HG03520 (cell line): ENCODE measurements around the gene KLC4.
"Not testable (repeated sequence)": the region's sequence is repeated elsewhere in the genome, so short reads cannot be mapped to it uniquely, and the experiment has no call there.

ENCODE experiments used
- ATAC-seq: cut with Tn5 transposase; IDR thresholded peaks from one replicate; pipeline ENCODE4 v1.9.1; 2021; ENCODE audit warnings: mild to moderate bottlenecking, moderate library complexity; ENCODE audit not compliant: unreplicated experiment

The KLC4 gene

DNA sequence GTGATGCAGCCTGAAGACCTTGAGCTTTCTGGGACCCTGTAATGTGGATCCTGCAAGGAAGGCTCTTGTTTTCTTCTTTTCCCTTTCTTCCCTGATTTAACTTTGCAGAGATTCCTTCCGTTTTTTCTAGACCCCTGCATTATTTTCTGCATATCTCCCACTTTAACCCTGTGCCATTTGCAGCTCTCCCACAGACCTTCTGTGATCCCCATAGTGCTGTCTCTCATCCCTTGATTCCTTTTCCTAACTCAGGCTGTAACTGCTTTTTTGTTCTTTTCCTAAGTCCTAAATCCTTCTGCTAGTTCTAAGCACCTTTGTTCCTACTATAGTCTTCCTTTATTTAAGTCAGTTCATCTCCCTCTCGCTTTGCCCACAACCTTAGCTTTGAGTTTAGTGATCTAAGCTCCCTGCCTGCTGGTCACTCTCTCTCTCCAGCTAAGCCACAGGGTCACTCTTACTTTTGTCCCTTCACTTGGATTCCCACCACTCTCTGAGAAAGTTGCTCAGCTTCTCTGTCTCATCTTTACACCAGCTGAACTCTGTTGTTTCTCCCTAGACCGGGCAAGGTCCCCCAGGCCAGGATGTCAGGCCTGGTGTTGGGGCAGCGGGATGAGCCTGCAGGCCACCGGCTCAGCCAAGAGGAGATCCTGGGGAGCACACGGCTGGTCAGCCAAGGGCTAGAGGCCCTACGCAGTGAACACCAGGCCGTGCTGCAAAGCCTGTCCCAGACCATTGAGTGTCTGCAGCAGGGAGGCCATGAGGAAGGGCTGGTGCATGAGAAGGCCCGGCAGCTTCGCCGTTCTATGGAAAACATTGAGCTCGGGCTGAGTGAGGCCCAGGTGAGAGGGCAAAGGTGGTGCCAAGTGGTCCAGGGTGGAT, 1.6 kb downstream of the KLC4 start:
- ATAC-seq, result no peak

DNA sequence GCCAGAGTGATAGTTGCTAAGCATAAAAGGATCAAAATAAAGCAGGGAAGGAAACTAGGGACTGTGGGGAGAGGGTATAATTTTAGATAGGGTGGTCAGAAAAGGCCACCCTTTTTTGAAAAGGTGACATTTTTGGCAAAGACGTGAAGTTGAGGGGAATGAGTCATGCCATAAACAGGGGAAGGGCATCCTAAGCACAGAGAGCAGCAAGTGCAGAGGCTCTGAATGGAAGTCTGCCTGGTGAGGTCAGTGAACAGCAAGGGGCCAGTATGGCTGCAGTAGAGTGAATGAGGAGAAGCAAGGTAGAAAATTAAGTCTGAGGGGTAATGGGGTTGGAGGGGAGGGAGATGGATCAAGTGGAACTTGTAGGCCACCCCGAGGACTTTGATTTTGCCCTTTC, 2.4 kb downstream of the KLC4 start:
- ATAC-seq, result no peak

DNA sequence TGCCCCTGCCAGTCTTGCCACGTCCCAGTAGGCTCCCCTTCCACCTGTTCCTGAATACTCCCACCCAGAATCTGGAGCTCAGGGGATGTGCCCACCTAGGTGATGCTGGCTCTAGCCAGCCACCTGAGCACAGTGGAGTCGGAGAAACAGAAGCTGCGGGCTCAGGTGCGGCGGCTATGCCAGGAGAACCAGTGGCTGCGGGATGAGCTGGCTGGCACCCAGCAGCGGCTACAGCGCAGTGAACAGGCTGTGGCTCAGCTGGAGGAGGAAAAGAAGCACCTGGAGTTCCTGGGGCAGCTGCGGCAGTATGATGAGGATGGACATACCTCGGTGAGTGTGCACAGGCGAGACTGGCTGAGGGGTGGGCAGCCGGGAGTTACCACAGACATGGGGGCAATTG, 3.4 kb downstream of the KLC4 start:
- no peak for ATAC-seq

DNA sequence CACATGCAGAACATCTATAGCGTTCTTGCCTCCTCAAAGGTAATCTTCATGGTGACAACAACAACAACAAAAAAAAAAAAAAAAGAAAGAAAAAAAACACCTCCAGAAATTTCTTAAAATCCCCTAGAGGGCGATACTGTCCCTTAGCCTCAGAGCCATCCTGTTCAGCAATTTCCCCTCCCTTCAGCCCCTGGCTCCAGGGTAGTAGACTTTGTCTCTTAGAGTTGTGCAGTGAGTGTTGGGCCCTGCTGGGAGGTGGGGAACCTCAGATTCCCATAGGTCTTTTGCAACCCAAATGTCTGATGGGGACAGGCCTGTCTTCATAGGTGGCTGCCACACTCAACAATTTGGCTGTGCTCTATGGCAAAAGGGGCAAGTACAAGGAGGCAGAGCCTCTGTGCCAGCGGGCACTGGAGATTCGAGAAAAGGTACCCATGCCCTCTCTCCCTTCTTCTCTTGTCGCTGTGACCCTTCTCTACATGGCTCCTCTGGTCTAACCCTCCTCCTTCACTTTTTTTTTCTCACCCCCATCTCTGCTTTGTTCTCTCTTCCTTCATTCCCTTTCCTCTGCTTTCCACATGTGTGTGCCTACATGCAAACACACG, 10.7 kb downstream of the KLC4 start:
- ATAC-seq, result no peak

DNA sequence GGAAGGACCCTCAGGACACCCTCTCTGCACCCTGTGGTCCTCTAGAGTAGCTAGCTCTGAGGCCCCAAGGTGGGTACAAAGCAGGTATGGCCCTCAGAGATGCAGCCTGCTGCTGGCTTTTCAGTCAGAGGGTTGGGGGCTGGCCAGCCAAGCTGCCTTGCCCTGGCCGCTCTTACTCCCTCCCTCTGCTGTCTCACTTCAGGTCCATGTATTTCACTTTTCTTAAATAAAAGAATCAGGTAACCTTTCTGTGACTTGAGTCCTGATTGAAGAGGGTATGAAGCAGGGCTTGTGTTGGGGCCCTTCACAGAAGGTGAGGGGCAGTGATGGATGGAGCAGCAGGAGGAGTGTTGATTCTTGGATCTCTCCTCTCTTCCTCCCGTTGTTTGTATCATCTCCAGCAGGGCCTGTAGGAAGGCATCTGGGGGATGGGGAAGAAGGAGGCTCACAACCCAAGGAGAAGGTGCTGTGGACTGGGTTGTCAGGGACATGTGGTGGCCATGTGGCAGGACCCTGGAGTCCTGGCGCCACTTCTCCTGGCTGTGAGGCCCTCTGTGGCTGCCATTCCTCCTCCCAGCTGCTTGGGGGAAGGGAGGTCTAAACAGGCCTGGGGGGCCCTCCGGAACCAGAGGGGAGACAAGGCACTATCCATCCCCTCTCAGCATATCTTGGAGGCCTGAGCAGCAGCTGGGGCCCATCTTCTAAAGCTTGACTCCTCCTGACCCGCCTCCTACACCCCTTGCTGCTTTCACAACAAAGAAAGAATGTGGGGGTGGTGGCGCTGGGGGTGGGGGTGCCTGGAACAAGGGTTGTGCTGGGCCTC, 15.6 kb downstream of the KLC4 start:
- no peak for ATAC-seq

DNA sequence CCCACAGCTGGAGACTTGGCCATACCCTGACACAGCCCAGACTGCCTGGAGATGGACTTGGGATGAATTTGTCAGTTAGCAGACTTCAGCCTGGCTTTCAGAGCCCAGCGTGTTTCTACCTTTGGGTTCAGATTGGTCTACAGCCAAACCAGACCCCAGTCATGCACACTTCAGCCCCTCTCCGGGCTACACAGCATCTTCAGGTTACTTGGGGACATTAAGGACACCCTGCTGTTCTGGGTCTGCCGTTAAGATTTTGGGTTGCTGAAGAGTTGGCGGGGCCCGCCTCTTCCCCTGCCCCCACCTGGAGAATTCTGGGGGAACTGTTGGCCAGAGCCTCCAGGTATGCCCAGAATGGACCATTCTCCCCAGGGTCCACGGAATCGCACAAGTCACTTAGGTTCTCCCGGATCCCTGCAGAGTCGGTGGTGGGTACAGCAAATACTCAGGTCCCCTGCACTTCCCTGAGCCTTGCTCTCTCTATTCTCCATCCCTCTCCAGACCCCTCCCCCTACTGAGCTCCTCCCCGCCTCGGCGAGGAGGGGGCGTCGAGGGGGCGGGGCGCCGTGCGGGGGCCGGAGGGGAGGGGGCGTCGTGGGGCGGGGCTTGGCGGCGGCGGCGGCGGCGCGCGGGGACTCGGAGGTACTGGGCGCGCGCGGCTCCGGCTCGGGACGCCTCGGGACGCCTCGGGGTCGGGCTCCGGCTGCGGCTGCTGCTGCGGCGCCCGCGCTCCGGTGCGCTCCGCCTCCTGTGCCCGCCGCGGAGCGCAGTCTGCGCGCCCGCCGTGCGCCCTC, 16.4 kb downstream of the KLC4 start, which contains the start of gene PTK7:
Gene PTK7, plus strand, starts transcription at position 645 of the 794 bp plus-strand sequence. CDS start 175 bp downstream, outside the sequence.
- no peak for ATAC-seq

DNA sequence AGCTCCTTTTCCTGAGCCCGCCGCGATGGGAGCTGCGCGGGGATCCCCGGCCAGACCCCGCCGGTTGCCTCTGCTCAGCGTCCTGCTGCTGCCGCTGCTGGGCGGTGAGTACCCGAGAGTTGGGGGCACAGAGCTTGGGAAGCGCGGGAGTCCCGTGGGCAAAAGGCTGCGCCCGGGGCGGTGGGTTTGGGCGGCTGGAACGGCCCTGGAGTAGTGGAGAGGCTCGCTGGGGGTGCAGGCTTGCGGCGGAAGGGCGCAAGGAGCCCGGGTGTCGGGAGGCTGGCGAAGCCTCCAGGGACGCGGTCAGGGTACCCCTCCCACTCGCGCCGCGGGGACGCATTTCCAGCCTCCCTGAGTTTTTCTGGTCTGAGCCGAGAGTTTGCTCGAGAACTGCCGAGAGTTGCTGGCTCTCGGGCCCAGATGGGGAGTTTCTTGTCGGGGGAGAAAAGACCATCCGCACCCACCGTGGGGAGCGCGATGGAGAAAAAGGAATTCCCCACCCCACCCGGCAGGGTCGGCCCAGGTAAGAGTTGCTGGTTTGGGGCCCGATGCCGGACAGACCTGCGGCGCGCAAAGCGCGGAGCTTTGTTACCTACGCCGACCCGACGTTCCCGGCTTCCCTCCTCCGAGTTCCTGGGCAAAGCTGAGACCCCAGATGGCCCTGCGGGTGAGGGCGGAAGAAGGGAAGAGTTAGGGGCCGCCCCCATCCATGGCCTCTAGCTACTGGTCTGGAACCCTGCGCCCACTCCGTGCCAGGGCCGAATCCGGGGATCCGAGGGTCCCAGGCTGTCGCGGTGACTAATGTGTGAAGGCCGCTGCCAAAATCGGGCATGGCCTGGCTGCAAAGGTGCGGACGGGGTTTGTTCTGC, 17.3 kb downstream of the KLC4 start:
- no peak for ATAC-seq

DNA sequence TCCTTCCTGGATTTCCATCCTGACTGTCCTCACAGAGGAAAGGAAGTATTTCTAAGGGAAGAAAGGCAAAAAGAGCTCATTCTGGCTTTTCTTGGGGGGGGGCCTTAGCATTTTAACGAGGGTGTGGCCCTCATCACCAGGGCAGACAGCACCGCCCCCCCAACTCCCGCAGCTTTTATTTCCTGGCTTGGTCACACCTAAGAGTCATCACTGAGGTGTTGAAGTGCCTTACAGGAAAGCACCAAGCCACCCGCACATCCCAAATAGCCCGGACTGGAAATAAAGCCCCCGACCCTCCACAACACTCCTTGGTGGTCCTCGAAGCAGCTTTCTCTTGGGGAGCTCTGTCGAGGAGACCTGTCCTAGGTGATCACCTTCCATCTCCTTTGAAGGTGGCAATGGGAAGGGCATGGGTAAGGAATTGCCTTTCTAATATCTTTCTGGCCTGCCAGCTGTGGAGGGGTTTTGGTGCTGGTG, 17.9 kb downstream of the KLC4 start:
- no peak for ATAC-seq

DNA sequence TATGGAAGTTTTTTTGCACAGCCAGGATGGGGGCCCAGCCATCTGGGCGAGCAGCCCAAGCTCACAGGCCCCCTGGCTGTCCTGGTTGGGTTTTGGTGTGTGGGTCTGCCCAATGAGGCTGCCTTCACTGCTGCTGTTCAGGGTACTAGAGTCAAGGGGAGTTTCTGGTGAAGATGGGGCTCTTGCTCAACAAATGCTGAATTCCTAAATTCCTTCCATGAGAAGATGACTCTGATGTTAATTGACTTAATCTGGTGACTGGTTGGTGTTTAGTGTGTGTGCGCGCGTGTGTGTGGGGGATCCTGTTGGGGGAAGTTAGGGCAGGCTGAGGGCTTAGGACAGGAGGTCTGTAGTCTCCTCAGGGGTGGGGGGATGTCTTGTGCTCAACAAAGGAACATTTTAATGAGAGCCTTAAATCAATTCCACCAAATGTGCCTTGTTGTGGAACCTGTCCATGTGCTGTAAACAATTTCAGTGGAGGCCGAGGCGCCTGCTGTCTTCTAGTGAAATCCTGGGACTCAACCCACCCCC, 18.6 kb downstream of the KLC4 start:
- no peak for ATAC-seq

DNA sequence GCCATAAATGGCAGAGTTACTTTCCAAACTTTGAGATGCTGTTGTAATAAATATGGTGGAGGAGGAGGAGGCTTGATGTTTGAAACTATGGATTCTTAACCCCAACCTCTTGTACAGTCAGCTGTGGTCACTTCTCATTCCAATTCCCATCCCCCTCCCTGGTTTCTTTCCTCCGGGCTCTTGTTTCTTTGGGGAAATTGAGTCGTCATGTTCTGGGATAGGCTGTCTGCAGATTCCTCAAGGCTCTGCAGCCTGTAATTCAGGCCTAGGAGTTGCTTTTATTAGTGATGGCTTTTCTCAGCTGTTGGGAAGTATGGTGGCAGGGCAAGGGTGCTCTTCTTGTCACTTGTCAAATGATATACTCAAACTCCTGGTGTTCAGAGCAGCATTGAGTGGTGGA, 19.3 kb downstream of the KLC4 start:
- ATAC-seq, result no peak

DNA sequence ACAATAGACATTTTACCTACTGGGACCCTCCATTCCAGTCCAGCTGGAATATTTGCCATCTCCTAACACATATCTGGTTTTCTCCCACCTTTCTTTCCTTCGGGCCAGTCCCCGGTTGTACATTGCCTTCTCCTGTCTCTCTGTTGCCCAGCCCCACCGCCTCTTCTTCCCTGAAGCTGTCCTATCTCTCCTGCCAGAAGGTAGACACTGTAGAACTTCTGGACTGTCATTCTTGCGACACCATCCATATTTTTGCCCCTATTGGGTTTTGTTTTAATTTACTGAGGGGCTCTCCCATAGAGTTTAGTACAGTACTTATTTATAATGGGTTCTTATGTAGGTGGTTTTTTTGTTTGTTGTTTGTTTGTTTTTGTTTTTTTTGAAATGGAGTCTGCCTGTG, 21.6 kb downstream of the KLC4 start:
- no peak for ATAC-seq

DNA sequence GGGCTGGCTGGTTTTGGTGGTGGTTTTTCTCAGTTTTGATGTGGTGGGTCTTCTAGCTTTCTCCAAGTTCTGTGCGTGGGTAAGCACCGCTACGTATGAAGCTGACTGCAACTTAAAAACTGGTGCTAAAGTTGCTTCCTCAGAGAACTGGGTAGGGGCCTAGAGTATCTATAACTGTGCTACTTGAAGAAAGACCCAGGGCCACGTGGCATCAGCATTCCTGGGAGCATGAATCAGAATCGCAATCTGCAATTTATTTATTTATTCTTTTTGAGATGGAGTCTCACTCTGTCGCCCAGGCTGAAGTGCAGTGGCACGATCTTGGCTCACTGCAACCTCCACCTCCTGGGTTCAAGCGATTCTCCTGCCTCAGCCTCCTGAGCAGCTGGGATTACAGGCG, 22.5 kb downstream of the KLC4 start:
- ATAC-seq, result not testable (repeated sequence)

DNA sequence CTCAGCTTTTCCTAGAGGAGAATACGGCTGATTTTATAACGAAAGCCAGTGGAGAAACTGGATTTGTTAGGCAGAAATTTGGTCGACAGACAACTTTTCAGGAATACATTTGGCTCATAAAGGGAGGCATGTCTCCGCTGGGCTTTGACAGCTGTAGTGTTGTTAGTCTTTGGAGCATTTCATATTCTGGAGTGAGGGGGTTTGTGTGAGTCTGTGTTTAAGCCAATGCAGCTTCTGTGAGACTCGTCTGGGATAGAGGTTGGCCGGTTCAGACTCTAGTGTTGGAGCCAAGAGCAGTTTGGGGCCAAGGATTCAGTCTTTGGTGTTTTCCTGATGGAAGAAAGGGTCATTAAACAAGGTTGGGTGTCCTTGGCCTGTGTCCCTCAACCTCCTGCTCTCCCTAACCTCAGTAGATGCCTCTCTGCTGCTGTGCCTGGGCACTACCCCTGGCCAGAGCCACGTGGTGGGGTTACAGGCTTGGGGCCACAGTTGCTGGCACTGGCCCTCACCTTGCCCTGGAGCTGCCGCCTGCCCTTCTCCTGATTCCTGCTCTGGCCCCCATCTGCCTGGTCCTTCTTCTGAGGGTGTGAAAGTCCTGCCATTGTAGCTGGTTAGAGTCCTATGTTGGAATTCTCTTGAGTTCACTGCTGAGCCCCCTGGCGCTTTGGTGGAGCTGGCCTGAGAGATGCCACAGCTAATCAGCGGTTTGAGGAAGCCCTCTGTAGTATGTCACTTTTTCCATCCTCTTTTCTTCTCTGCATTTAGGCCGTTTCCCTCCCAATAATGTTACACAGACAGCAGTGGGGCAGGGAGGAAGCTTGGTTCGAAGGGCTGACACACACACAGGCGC, 23.6 kb downstream of the KLC4 start:
- no peak for ATAC-seq

DNA sequence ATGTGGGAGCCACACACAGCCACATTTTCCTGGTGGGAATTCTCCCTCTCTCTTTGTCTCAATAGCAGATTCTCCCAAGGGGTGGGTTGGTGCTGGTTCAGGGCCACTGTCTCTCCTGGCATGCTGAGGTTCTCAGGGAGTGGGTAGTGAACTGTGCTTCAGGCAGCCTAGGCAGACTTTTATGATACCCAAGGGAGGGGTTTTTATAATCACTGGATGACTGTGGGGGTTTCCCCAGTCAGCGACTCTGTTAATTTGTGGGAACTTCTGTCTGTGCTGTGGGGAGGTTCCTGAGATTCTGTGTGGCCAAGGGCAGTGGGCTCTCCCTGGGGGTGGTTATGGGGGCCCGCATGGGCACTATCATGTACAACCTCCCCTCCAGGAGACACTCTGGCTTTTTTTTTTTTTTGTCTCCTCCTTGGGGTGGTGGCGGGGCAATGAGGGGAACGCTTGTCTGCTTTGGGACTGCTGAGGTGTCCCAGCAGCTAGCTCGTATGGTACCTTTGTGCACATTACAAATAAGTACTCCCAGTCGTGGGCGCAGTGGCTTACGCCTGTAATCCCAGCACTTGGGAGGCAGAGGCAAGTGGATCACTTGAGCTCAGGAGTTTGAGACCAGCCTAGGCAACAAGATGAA, 26.7 kb downstream of the KLC4 start:
- ATAC-seq, result no peak

DNA sequence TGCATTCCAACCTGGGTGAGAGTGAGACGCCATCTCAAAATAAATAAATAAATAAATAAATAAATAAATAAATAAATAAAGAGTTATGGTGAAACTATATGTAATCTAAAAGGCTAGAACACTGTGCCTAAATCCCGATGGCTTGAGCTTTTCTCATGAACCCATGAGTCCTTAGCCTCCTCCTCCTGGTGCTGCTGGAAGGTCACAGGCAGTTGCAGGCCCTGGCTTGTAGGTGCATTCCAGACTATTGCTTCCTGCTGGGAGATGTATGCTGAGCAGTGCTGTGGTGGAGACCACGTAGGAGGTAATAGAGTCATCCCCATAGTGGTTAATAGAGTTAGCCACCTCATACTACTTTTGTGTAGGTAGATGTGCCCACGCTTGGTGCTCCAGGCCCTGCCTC, 29.2 kb downstream of the KLC4 start:
- ATAC-seq, result no peak

DNA sequence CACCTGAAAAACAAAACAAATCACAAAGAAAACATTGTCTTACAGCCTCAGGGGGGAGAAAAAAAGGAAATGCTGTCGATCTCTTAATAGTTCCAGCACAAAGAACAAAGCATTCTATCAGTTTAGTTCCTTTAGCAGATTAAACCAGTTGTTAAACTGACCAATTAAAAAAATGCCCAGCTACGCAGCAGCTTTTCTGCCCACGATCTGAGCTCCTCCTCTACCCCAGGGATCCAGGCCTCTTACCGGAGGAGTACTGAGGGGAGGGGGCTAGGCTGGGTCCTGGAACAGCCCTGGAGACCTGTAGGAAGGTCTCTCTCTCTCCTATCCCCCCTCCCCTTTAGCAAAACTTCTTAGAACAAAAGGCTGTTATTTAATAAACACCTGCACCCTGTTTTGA, 30.0 kb downstream of the KLC4 start:
- no peak for ATAC-seq

DNA sequence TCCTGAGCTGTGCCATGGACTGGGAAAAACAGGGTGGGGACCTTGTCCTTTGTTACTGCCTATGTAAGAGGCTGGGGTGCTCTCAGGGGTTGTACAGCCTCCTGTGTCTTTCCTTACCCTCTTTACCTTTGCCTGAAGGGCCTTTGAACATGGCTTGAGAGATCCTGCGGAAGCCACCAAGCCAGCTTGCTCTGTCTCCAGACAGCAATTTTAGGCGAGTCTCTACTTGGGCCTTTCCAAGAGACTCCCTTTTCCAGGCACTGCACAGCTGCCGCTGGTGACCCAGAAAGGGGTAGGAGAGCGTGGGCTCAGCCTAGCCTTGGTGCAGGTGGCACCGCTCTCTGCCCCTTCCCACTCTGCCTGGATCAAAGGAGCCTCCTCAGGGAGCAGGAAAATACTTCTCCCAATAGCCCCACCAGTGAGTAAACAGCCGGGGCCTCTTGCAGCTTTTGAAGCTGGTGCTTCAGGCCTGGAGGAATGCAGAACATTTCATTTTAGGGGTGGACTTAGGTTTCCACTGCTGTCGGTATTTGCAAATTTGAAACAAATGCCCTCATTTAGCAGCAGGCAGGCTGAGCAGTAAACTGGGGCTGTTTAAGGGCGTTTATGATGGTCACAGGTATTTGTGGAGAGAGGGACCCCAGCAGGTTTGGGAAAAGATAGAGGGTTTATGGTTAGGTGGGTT, 30.6 kb downstream of the KLC4 start:
- ATAC-seq, result no peak
